ENCODE results near the gene UGT1A10.
"Not testable (repeated sequence)": the region's sequence is repeated elsewhere in the genome, so short reads cannot be mapped to it uniquely, and the experiment has no call there.

UGT1A10 gene

GRCh38 chr2:233655043-233655442 lies 18.8 kb downstream of the UGT1A10 start:
- DNase-seq (ENCODE audit: low read depth in 2 of 2, low spot score in 1 of 2), result no peak

- not testable (repeated sequence) for DNase-seq (ENCODE audit: low read depth in 2 of 2, low spot score in 1 of 2)
Observed at GRCh38 chr2:233655943-233656342, 19.7 kb downstream of the UGT1A10 start.

GRCh38 chr2:233656443-233656842 lies 20.2 kb downstream of the UGT1A10 start:
- no peak for DNase-seq (ENCODE audit: low read depth in 2 of 2, low spot score in 1 of 2)

- DNase-seq (ENCODE audit: low read depth in 2 of 2, low spot score in 1 of 2), result no peak
Observed at GRCh38 chr2:233658610-233659009, 22.4 kb downstream of the UGT1A10 start.

- DNase-seq (ENCODE audit: low read depth in 2 of 2, low spot score in 1 of 2), result no peak
Observed at GRCh38 chr2:233663911-233664310, 27.7 kb downstream of the UGT1A10 start.

GRCh38 chr2:233668605-233669260 lies 32.5 kb downstream of the UGT1A10 start:
- no peak for DNase-seq (ENCODE audit: low read depth in 2 of 2, low spot score in 1 of 2)

GRCh38 chr2:233671290-233672161 lies 35.3 kb downstream of the UGT1A10 start, which contains the start of gene UGT1A9:
UGT1A9 (plus strand) TSS chr2:233671898; CDS start chr2:233671935, 37 bp downstream.
- no peak for DNase-seq (ENCODE audit: low read depth in 2 of 2, low spot score in 1 of 2)

- DNase-seq (ENCODE audit: low read depth in 2 of 2, low spot score in 1 of 2), result no peak
Observed at GRCh38 chr2:233672886-233673285, 36.6 kb downstream of the UGT1A10 start.

GRCh38 chr2:233673896-233674295 lies 37.6 kb downstream of the UGT1A10 start:
- no peak for DNase-seq (ENCODE audit: low read depth in 2 of 2, low spot score in 1 of 2)

GRCh38 chr2:233674314-233674713 lies 38.1 kb downstream of the UGT1A10 start:
- DNase-seq (ENCODE audit: low read depth in 2 of 2, low spot score in 1 of 2), result no peak

GRCh38 chr2:233674995-233675394 lies 38.7 kb downstream of the UGT1A10 start:
- no peak for DNase-seq (ENCODE audit: low read depth in 2 of 2, low spot score in 1 of 2)

- no peak for DNase-seq (ENCODE audit: low read depth in 2 of 2, low spot score in 1 of 2)
Observed at GRCh38 chr2:233676046-233676445, 39.8 kb downstream of the UGT1A10 start.

GRCh38 chr2:233679196-233679595 lies 42.9 kb downstream of the UGT1A10 start:
- DNase-seq (ENCODE audit: low read depth in 2 of 2, low spot score in 1 of 2), result no peak

- no peak for DNase-seq (ENCODE audit: low read depth in 2 of 2, low spot score in 1 of 2)
Observed at GRCh38 chr2:233680361-233681045, 44.3 kb downstream of the UGT1A10 start.

GRCh38 chr2:233681521-233682099 lies 45.4 kb downstream of the UGT1A10 start, which contains the start of gene UGT1A7:
UGT1A7 (plus strand) TSS chr2:233681901; CDS start chr2:233681938, 37 bp downstream.
- no peak for DNase-seq (ENCODE audit: low read depth in 2 of 2, low spot score in 1 of 2)

- DNase-seq (ENCODE audit: low read depth in 2 of 2, low spot score in 1 of 2), result no peak
Observed at GRCh38 chr2:233684640-233685039, 48.4 kb downstream of the UGT1A10 start.

GRCh38 chr2:233686928-233687327 lies 50.7 kb downstream of the UGT1A10 start:
- no peak for DNase-seq (ENCODE audit: low read depth in 2 of 2, low spot score in 1 of 2)

- no peak for DNase-seq (ENCODE audit: low read depth in 2 of 2, low spot score in 1 of 2)
Observed at GRCh38 chr2:233688341-233688740, 52.1 kb downstream of the UGT1A10 start.

GRCh38 chr2:233689031-233689430 lies 52.8 kb downstream of the UGT1A10 start:
- no peak for DNase-seq (ENCODE audit: low read depth in 2 of 2, low spot score in 1 of 2)

- DNase-seq (ENCODE audit: low read depth in 2 of 2, low spot score in 1 of 2), result no peak
Observed at GRCh38 chr2:233689501-233689900, 53.3 kb downstream of the UGT1A10 start.

GRCh38 chr2:233690444-233690843 lies 54.2 kb downstream of the UGT1A10 start:
- DNase-seq (ENCODE audit: low read depth in 2 of 2, low spot score in 1 of 2), result no peak
